ENCODE results near the gene ADGRF1. TPM values are rescaled to one million over a fixed set of nuclear protein-coding genes. Genes with fewer than 3 reads are reported as not detected.

ADGRF1 gene
- total RNA-seq, 4 donors from 2014 or later: not detected

DNA sequence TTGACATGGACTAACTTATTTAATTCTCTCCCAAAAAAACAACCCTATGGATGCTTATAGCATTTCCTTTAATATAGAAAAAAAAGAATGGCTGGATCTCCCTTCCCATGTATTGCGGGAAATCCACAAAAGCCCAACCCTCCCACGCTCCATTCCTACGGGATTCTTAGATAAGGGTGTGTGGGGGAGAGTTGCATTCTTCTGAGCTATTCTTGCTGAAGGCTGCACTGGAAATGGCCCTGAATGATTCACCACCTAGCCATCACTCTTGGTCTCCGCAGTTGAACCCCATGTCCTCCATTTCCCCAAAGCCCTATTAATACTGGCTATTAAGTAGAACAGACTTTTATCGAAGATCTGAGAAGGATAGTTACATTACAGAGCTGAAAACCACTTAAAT, 78.5 kb downstream of the ADGRF1 start:
- Histone ChIP-seq H3K27ac (no peak overlapping the region), H3K27me3 (peaks cover 0 to 4% (median 0%) of the 10 kb centered on the region in 3 donors), H3K36me3 (no peaks in the 10 kb centered on the region), H3K4me1 (peaks cover 0 to 4% of the 10 kb centered on the region in 2 donors), H3K4me3 (no peak overlapping the region), H3K9me3 (no peaks in the 10 kb centered on the region)
- DNase-seq (no peak), ATAC-seq (no peak)
- no peak for TF ChIP-seq POLR2A (IDR thresholded peaks at IDR 0.05)
- TF ChIP-seq CTCF (IDR thresholded peaks at IDR 0.05 in 4 of 5, conservative IDR thresholded peaks at IDR 0.05 in 1 of 5): no peak
- in situ Hi-C loops (cut with MboI; ENCODE audit: low sequenced_read_pairs in 4 of 4): no loop called here
- intact Hi-C loops (cut with DNase I; ENCODE audit: low total_unique reads): no loop called here

DNA sequence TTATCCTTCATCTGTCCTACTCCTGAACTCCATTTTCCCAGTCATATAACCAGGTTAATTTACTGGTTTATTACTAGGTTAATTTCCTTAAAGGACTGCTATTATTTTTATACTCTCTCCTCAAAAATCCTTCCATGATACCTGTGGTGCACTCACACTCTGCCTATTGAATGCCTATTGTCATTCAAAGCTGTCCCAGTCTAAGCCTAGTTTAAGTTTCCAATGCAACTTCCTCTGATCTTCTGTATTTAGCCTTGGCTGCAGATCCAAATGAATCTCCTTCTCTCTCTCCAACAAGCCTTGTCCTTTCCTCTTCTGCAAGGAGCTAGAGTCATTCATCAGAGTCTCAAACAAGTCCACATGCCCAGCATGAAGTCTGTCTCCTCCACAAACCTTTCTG, 79.1 kb downstream of the ADGRF1 start:
- Histone ChIP-seq H3K27me3 (peaks cover 0 to 4% (median 0%) of the 10 kb centered on the region in 3 donors), H3K9me3 (no peaks in the 10 kb centered on the region), H3K4me1 (peaks cover 0 to 4% of the 10 kb centered on the region in 2 donors), H3K4me3 (no peak overlapping the region), H3K27ac (no peak overlapping the region), H3K36me3 (no peaks in the 10 kb centered on the region)
- intact Hi-C loops (cut with DNase I; ENCODE audit: low total_unique reads): no loop called here
- DNase-seq: no peak
- TF ChIP-seq POLR2A (IDR thresholded peaks at IDR 0.05) (no peak), CTCF (IDR thresholded peaks at IDR 0.05 in 4 of 5, conservative IDR thresholded peaks at IDR 0.05 in 1 of 5) (no peak)
- in situ Hi-C loops (cut with MboI; ENCODE audit: low sequenced_read_pairs in 4 of 4): no loop called here
- no peak for ATAC-seq

DNA sequence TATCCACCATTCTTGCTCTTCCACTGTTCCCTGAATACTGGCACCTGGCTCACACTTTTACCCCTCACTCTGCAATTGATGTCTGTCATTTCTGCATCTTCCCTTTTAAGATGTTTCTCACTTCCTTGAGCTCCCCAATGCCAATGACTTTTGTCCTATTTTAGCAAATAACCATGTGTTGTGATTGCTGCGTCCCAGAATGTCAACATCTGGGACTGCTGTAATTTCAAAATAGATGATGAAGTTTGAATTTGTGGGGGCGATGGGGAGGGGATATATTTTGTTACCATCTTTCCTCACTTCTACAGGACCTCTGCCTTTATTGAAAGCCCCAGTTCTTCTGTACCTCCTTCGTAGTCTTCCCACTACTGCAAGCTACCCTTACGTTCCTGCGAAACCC, 80.4 kb downstream of the ADGRF1 start:
- in situ Hi-C loops (cut with MboI; ENCODE audit: low sequenced_read_pairs in 4 of 4): no loop called here

GRCh38 chr6:46961232-46961631, 80.9 kb downstream of the ADGRF1 start:
- intact Hi-C loops (cut with DNase I; ENCODE audit: low total_unique reads) (no loop called here), in situ Hi-C loops (cut with MboI; ENCODE audit: low sequenced_read_pairs in 4 of 4) (no loop called here)

More for the DNA sequence above, 80.4 kb downstream of the ADGRF1 start:
- TF ChIP-seq POLR2A (IDR thresholded peaks at IDR 0.05) (no peak), CTCF (IDR thresholded peaks at IDR 0.05 in 4 of 5, conservative IDR thresholded peaks at IDR 0.05 in 1 of 5) (no peak)
- Histone ChIP-seq H3K4me1 (peaks cover 0 to 4% of the 10 kb centered on the region in 2 donors), H3K27ac (no peak overlapping the region), H3K36me3 (no peaks in the 10 kb centered on the region), H3K27me3 (peaks cover 0 to 4% (median 0%) of the 10 kb centered on the region in 3 donors), H3K9me3 (no peaks in the 10 kb centered on the region), H3K4me3 (no peak overlapping the region)
- no peak for ATAC-seq
- no peak for DNase-seq
- intact Hi-C loops (cut with DNase I; ENCODE audit: low total_unique reads): no loop called here

More at GRCh38 chr6:46961232-46961631, 80.9 kb downstream of the ADGRF1 start:
- Histone ChIP-seq H3K27ac (no peak overlapping the region), H3K4me1 (peaks cover 0 to 4% of the 10 kb centered on the region in 2 donors), H3K9me3 (no peaks in the 10 kb centered on the region), H3K4me3 (no peak overlapping the region), H3K27me3 (peaks cover 0 to 4% (median 0%) of the 10 kb centered on the region in 3 donors), H3K36me3 (no peaks in the 10 kb centered on the region)
- TF ChIP-seq POLR2A (IDR thresholded peaks at IDR 0.05): no peak
- TF ChIP-seq CTCF (IDR thresholded peaks at IDR 0.05 in 4 of 5, conservative IDR thresholded peaks at IDR 0.05 in 1 of 5): no peak
- ATAC-seq: no peak
- no peak for DNase-seq
